Ishikawa (cell line): ENCODE measurements around the gene ST8SIA2.

Source experiments
- CEBPB ChIP-seq: IDR thresholded peaks from 2 replicates; pipeline ENCODE4 v1.6.1; 2012
- CREB1 ChIP-seq: IDR thresholded peaks from 2 replicates; pipeline ENCODE4 v1.6.1; 2012; ENCODE audit warnings: low read depth
- EGR1 ChIP-seq: IDR thresholded peaks from 2 replicates; pipeline ENCODE4 v1.6.1; 2012
- EP300 ChIP-seq: IDR thresholded peaks from 2 replicates; pipeline ENCODE4 v1.6.1; 2012; ENCODE audit warnings: borderline replicate concordance
- FOXM1 ChIP-seq: IDR thresholded peaks from 2 replicates; pipeline ENCODE4 v1.6.1; 2012; ENCODE audit warnings: low read depth, borderline replicate concordance
- NFIC ChIP-seq: IDR thresholded peaks from 2 replicates; pipeline ENCODE4 v1.6.1; 2012
- RAD21 ChIP-seq: IDR thresholded peaks from 2 replicates; pipeline ENCODE4 v1.6.1; 2012; ENCODE audit warnings: low read depth
- REST ChIP-seq: IDR thresholded peaks from 2 replicates; pipeline ENCODE4 v1.6.1; 2012; ENCODE audit warnings: low read depth, mild to moderate bottlenecking
- TAF1 ChIP-seq: IDR thresholded peaks from 2 replicates; pipeline ENCODE4 v1.6.1; 2012; ENCODE audit warnings: low read depth, mild to moderate bottlenecking
- TCF12 ChIP-seq: IDR thresholded peaks from 2 replicates; pipeline ENCODE4 v1.6.1; 2012; ENCODE audit warnings: low read depth
- TEAD4 ChIP-seq: IDR thresholded peaks from 2 replicates; pipeline ENCODE4 v1.6.1; 2012
- YY1 ChIP-seq: IDR thresholded peaks from 2 replicates; pipeline ENCODE4 v1.6.1; 2012; ENCODE audit warnings: low read depth
- ZBTB7A ChIP-seq: IDR thresholded peaks from 2 replicates; pipeline ENCODE4 v1.6.1; 2012; ENCODE audit warnings: low read depth
- TF ChIP-seq, protein P1 (sequence below): IDR thresholded peaks from 2 replicates; pipeline ENCODE4 v1.6.1; 2012

GRCh38 chr15:92355307-92355706, 38.4 kb upstream of the ST8SIA2 start:
- TF ChIP-seq RAD21 (no peak), EGR1 (no peak), FOXM1 (no peak), YY1 (no peak), CEBPB (no peak), TEAD4 (no peak), NFIC (no peak), ZBTB7A (no peak), EP300 (no peak), TAF1 (no peak), REST (no peak), TCF12 (no peak), CREB1 (no peak)
- TF ChIP-seq, protein P1, sequence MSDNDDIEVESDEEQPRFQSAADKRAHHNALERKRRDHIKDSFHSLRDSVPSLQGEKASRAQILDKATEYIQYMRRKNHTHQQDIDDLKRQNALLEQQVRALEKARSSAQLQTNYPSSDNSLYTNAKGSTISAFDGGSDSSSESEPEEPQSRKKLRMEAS = no peak
